Esophagus squamous epithelium (tissue), 5 donors: ENCODE measurements around the gene ZNF341. TPM values are rescaled to one million over a fixed set of nuclear protein-coding genes. Genes with fewer than 3 reads are reported as not detected.

Experiments
- DNase-seq: peaks from one replicate; lab custom pipeline; 2025; lab: John Stamatoyannopoulos, UW
- H3K27ac ChIP-seq, 4 donors: fragments of 200-600 bp; sonication (generic); one replicate each; pipeline ENCODE4 v1.5.1; 2016 to 2019; ENCODE audit warnings: mild to moderate bottlenecking in 1 of 4
- H3K27me3 ChIP-seq, 4 donors: fragments of 200-600 bp; sonication (generic); 1 replicate in 3 of 4; 2 replicates in 1 of 4; pipeline versions ENCODE4 v1.5.1 to v1.6.0; 2017 to 2021; ENCODE audit warnings: antibody characterized with exemption in 1 of 4
- H3K36me3 ChIP-seq, 3 donors: fragments of 200-600 bp; sonication (generic); one replicate each; pipeline ENCODE4 v1.5.1; 2016 to 2019
- H3K4me1 ChIP-seq, 3 donors: fragments of 200-600 bp; sonication (generic); one replicate each; pipeline ENCODE4 v1.5.1; 2017 to 2019
- H3K4me3 ChIP-seq, 4 donors: fragments of 200-600 bp; sonication (generic); 1 replicate in 3 of 4; 2 replicates in 1 of 4; pipeline ENCODE4 v1.5.1; 2016 to 2019; ENCODE audit warnings: mild to moderate bottlenecking in 2 of 4, moderate library complexity in 1 of 4
- H3K9me3 ChIP-seq, 3 donors: fragments of 200-600 bp; sonication (generic); one replicate each; pipeline ENCODE4 v1.5.1; 2016 to 2019
- CTCF ChIP-seq, 6 experiments: fragments of 450-650 bp in 4 of 6; fragments of 200-600 bp in 2 of 6; sonication (generic) in 2 of 6; IDR thresholded peaks; one replicate each; pipeline ENCODE4 v1.5.1; 2016 to 2019; ENCODE audit warnings: antibody characterized with exemption in 6 of 6, mild to moderate bottlenecking in 4 of 6, moderate library complexity in 4 of 6
- POLR2A ChIP-seq, 4 donors: fragments of 450-650 bp; IDR thresholded peaks; one replicate each; pipeline ENCODE4 v1.6.1; 2017; ENCODE audit warnings: antibody characterized with exemption in 4 of 4, mild to moderate bottlenecking in 4 of 4, moderate library complexity in 3 of 4
- WGBS, 2 donors: methylation state at CpG; one replicate each; pipeline ENCODE4 v1.1.5; 2018; 5-methylcytosine and 5-hydroxymethylcytosine counted together
- intact Hi-C: fragments of 100-400 bp; cut with DNase I; formaldehyde crosslinking; loops from one replicate; pipeline ENCODE4 v1.15.0; 2022
- total RNA-seq, 4 donors: library from RNA; depleted of rRNA; stranded (reverse); fragments of >200 nt; gene quantifications; one replicate each; pipeline ENCODE4 v1.1.0, GENCODE V29; 2016
- donor health status: DM: yes; HTN: yes; CAD: no.

ZNF341 gene
- total RNA-seq, 4 donors from 2014 or later = 1.7 to 4.0 (median 3.2) TPM

GRCh38 chr20:33739493-33739892 is 7.7 kb downstream of the ZNF341 start:
- H3K4me3 ChIP-seq = no peak overlapping the region
- peaks cover 0 to 9% (median 4%) of the 10 kb centered on the region in 3 donors for H3K4me1 ChIP-seq
- intact Hi-C loops = loop anchor here (10.0 kb wide), 1 partner anchor 275 kb away; no protein-coding TSS in a partner anchor
- DNase-seq = no peak
- no peaks in the 10 kb centered on the region for H3K27me3 ChIP-seq
- H3K27ac ChIP-seq = no peak overlapping the region
- H3K9me3 ChIP-seq = peaks cover 13 to 25% (median 17%) of the 10 kb centered on the region in 3 donors
- WGBS, 2 donors = 83 to 84% methylated on average over 7 of the region's 7 CpGs
- TF ChIP-seq POLR2A (IDR thresholded peaks at IDR 0.05) (no peak), CTCF (IDR thresholded peaks at IDR 0.05) (no peak)
- H3K36me3 ChIP-seq = peaks cover 0 to 10% (median 0%) of the 10 kb centered on the region in 3 donors

- Histone ChIP-seq H3K36me3 (peaks cover 0 to 17% (median 0%) of the 10 kb centered on the region in 3 donors), H3K9me3 (peaks cover 13 to 25% (median 17%) of the 10 kb centered on the region in 3 donors), H3K27me3 (no peaks in the 10 kb centered on the region), H3K4me3 (no peak overlapping the region), H3K4me1 (peaks cover 0 to 9% (median 3%) of the 10 kb centered on the region in 3 donors), H3K27ac (no peak overlapping the region)
- DNase-seq = no peak
- TF ChIP-seq POLR2A (IDR thresholded peaks at IDR 0.05) (no peak), CTCF (IDR thresholded peaks at IDR 0.05) (no peak)
- WGBS, 2 donors = 100% methylated on average over 1 of the region's 1 CpG; no CpG with 5 or more reads in 1 of the 2 donors
- intact Hi-C loops = no loop called here
Observed at GRCh38 chr20:33740189-33740588, 8.4 kb downstream of the ZNF341 start.

DNA sequence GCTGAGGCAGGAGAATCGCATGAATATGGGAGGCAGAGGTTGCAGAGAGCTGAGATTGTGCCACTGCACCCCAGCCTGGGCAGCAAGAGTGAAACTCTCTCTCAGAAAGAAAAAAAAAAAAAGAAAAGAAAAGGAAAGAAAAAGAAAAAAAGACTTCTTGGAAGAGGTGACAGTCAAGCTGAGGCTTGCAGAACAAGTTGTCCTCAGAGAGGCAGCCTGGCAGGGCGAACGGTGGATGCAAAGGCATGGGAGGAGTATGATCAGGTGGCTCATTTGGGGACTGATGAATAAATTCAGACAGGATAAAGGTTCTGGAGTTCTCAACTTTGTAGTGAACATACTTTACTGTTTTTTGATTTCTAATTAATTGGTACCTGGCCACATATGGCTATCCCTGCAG is 12.4 kb downstream of the ZNF341 start:
- DNase-seq = no peak
- Histone ChIP-seq H3K27ac (no peak overlapping the region), H3K4me3 (no peak overlapping the region), H3K36me3 (peaks cover 0 to 35% (median 6%) of the 10 kb centered on the region in 3 donors), H3K4me1 (peaks cover 0 to 14% (median 3%) of the 10 kb centered on the region in 3 donors), H3K9me3 (no peaks in the 10 kb centered on the region), H3K27me3 (no peaks in the 10 kb centered on the region)
- TF ChIP-seq POLR2A (IDR thresholded peaks at IDR 0.05) (no peak), CTCF (IDR thresholded peaks at IDR 0.05) (no peak)
- 52 to 71% methylated on average over 3 of the region's 3 CpGs for WGBS, 2 donors
- intact Hi-C loops = no loop called here

- 97% methylated on average over 12 to 13 of the region's 14 CpGs for WGBS, 2 donors
- intact Hi-C loops = no loop called here
- no peaks in the 10 kb centered on the region for H3K9me3 ChIP-seq
- H3K4me1 ChIP-seq = peaks cover 0 to 14% (median 3%) of the 10 kb centered on the region in 3 donors
- TF ChIP-seq POLR2A (IDR thresholded peaks at IDR 0.05) (no peak), CTCF (IDR thresholded peaks at IDR 0.05) (no peak)
- DNase-seq = no peak
- no peak overlapping the region for H3K4me3 ChIP-seq
- peaks cover 0 to 42% (median 7%) of the 10 kb centered on the region in 3 donors for H3K36me3 ChIP-seq
- H3K27ac ChIP-seq = no peak overlapping the region
- H3K27me3 ChIP-seq = no peaks in the 10 kb centered on the region
Observed at GRCh38 chr20:33744773-33745385, 13.1 kb downstream of the ZNF341 start.

DNA sequence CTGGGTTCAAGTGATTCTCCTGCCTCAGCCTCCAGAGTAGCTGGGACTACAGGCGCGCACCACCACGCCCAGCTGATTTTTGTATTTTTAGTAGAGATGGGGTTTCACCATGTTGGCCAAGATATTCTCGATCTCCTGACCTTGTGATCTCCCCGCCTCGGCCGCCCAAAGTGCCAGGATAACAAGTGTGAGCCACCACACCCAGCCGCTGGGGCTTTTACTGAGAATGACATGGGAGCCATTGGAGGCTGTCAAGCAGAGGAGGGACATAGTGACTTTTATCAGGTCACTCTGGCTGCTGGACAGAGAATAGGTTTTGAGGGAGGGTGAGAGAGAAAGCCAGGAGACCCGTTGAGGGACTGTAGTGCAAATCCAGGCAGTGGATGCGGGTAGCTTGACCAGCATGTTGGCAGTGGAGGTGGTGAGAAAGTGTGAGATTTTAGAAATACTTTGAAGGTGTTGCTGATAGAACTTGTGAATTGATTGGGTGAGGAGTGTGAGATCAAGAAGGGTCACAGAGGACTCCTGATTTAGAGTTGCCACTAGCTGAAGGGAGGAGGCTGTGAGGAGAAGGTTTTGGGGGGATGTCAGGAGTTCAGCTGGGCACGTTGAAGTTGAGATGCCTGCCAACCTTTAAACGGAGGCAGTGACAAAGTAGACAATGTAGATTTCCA is 14.7 kb downstream of the ZNF341 start:
- 90% methylated on average over 12 of the region's 12 CpGs for WGBS, 2 donors
- H3K4me1 ChIP-seq = peaks cover 0 to 14% (median 3%) of the 10 kb centered on the region in 3 donors
- no peaks in the 10 kb centered on the region for H3K27me3 ChIP-seq
- DNase-seq = no peak
- peaks cover 0 to 58% (median 7%) of the 10 kb centered on the region in 3 donors for H3K36me3 ChIP-seq
- TF ChIP-seq POLR2A (IDR thresholded peaks at IDR 0.05) (no peak), CTCF (IDR thresholded peaks at IDR 0.05) (no peak)
- intact Hi-C loops = no loop called here
- H3K27ac ChIP-seq = no peak overlapping the region
- no peaks in the 10 kb centered on the region for H3K9me3 ChIP-seq
- H3K4me3 ChIP-seq = no peak overlapping the region
